H1 (cell line): ENCODE measurements around the gene PHTF2.
"Not testable (repeated sequence)": the region's sequence is repeated elsewhere in the genome, so short reads cannot be mapped to it uniquely, and the experiment has no call there.

Source experiments
- CREB1 ChIP-seq: IDR thresholded peaks from 2 replicates; pipeline ENCODE4 v1.6.1; 2012; ENCODE audit warnings: inconsistent platforms
- CTCF ChIP-seq, 3 experiments: IDR thresholded peaks; 1 replicate in 2 of 3; 2 replicates in 1 of 3; pipeline versions ENCODE4 v1.5.1 to v1.6.1; 2011; ENCODE audit warnings: low read length in 3 of 3, mild to moderate bottlenecking in 3 of 3, inconsistent platforms in 2 of 3, low read depth in 1 of 3, moderate library complexity in 1 of 3; ENCODE audit not compliant: insufficient read depth in 1 of 3; ENCODE audit errors: control extremely low read depth in 1 of 3
- EZH2 ChIP-seq: fragments of 200-600 bp; sonication (generic); IDR thresholded peaks from 2 replicates; pipeline ENCODE4 v1.7.1; 2012; ENCODE audit warnings: low read depth, mild to moderate bottlenecking, moderate library complexity, low read length, inconsistent platforms; ENCODE audit not compliant: severe bottlenecking
- POLR2A ChIP-seq, 2 experiments: IDR thresholded peaks; 1 replicate in 1 of 2; 2 replicates in 1 of 2; pipeline ENCODE4 v1.6.1; 2011; ENCODE audit warnings: low read depth in 2 of 2, low read length in 2 of 2, mild to moderate bottlenecking in 2 of 2; ENCODE audit errors: control extremely low read depth in 1 of 2
- POLR2AphosphoS5 ChIP-seq: IDR thresholded peaks from 2 replicates; pipeline ENCODE4 v1.6.1; 2011; ENCODE audit warnings: low read depth, low read length
- RAD21 ChIP-seq, 2 experiments: IDR thresholded peaks in 1 of 2; conservative IDR thresholded peaks in 1 of 2; 2 replicates each; pipeline ENCODE4 v1.6.1; 2011; ENCODE audit warnings: low read depth in 2 of 2, low read length in 2 of 2, improper control_type of control experiment in 1 of 2, inconsistent platforms in 1 of 2, mild to moderate bottlenecking in 1 of 2, moderate library complexity in 1 of 2
- RXRA ChIP-seq: IDR thresholded peaks from 2 replicates; pipeline ENCODE4 v1.6.1; 2011; ENCODE audit warnings: low read depth, mild to moderate bottlenecking, low read length, moderate library complexity; ENCODE audit not compliant: insufficient read depth
- YY1 ChIP-seq: IDR thresholded peaks from 2 replicates; pipeline ENCODE4 v1.6.1; 2011; ENCODE audit warnings: low read depth, mild to moderate bottlenecking, low read length
- ZNF274 ChIP-seq: IDR thresholded peaks from 2 replicates; pipeline ENCODE4 v1.7.0; 2012; ENCODE audit warnings: low read length, borderline replicate concordance; ENCODE audit errors: extremely low read depth

GRCh38 chr7:77872256-77872655 is 73.7 kb downstream of the PHTF2 start:
- not testable (repeated sequence) for TF ChIP-seq CTCF (IDR thresholded peaks at IDR 0.05; ENCODE audit: control extremely low read depth in 1 of 3, insufficient read depth in 1 of 3, low read depth in 1 of 3, low read length in 3 of 3); EZH2; POLR2AphosphoS5; RAD21 (IDR thresholded peaks at IDR 0.05 in 1 of 2, conservative IDR thresholded peaks at IDR 0.05 in 1 of 2; ENCODE audit: low read depth in 2 of 2, low read length in 2 of 2); RXRA; POLR2A (IDR thresholded peaks at IDR 0.05; ENCODE audit: control extremely low read depth in 1 of 2, low read depth in 2 of 2, low read length in 2 of 2); CREB1; YY1; ZNF274
